Activated T-cell treated with anti-CD3 and anti-CD28 coated beads, Interleukin-2, amount 50 U/mL, for 1 hour (primary cell): ENCODE measurements around the gene SULT2B1.

Experiments
- DNase-seq: peaks from one replicate; pipeline ENCODE4 v3.0.0-alpha.2; 2020

Gene SULT2B1

GRCh38 chr19:48636859-48637448 lies 85.0 kb downstream of the SULT2B1 start, which contains the start of gene DBP:
TSS of gene DBP (minus strand) at chr19:48637379. CDS start at chr19:48636994, 385 bp downstream.
- no peak for DNase-seq

- peak; percentile 99 for DNase-seq
Observed at GRCh38 chr19:48637449-48637947, 85.5 kb downstream of the SULT2B1 start.

GRCh38 chr19:48637948-48638830 lies 86.2 kb downstream of the SULT2B1 start:
- DNase-seq, result peak; percentile 82

- DNase-seq, result no peak
Observed at GRCh38 chr19:48638831-48639381, 86.9 kb downstream of the SULT2B1 start.

GRCh38 chr19:48639483-48640375 lies 87.8 kb downstream of the SULT2B1 start:
- DNase-seq, result no peak

GRCh38 chr19:48641850-48642249 lies 89.9 kb downstream of the SULT2B1 start:
- DNase-seq, result no peak

GRCh38 chr19:48642862-48643261 lies 90.9 kb downstream of the SULT2B1 start:
- no peak for DNase-seq

GRCh38 chr19:48644355-48644754 lies 92.4 kb downstream of the SULT2B1 start:
- no peak for DNase-seq

- DNase-seq, result peak; percentile 75
Observed at GRCh38 chr19:48644839-48645619, 93.1 kb downstream of the SULT2B1 start.

- DNase-seq, result no peak
Observed at GRCh38 chr19:48645620-48646000, 93.6 kb downstream of the SULT2B1 start.

- DNase-seq, result peak; percentile 96
Observed at GRCh38 chr19:48646001-48646721, 94.2 kb downstream of the SULT2B1 start, which contains the start of gene CA11. TSS of gene CA11 (minus strand) at chr19:48646187. CDS start at chr19:48645632, 555 bp downstream.

- DNase-seq, result no peak
Observed at GRCh38 chr19:48646722-48647216, 94.8 kb downstream of the SULT2B1 start.

- DNase-seq, result no peak
Observed at GRCh38 chr19:48648134-48648533, 96.2 kb downstream of the SULT2B1 start.
